ENCODE data around the gene SUSD4. TPM values are rescaled to one million over a fixed set of nuclear protein-coding genes. Genes with fewer than 3 reads are reported as not detected.

SUSD4 gene
- total and polyA plus RNA-seq, 7 experiments from 2014 or later, result 0.10 to 21.5 (median 7.7) TPM

- Histone ChIP-seq H3K27ac (ENCODE audit: low read depth, low read length) (no peak overlapping the region), H3K9me3 (ENCODE audit: control insufficient read depth in 2 of 3, low read length in 3 of 3) (no peaks in the 10 kb centered on the region), H3K4me1 (ENCODE audit: control insufficient read depth in 2 of 2, insufficient read depth in 2 of 2, low read length in 2 of 2) (peaks cover 0 to 5% of the 10 kb centered on the region in 2 donors), H3K27me3 (ENCODE audit: control insufficient read depth in 2 of 2, insufficient read depth in 2 of 2, low read length in 2 of 2) (no peaks in the 10 kb centered on the region), H3K36me3 (ENCODE audit: control insufficient read depth in 2 of 3, insufficient read depth in 3 of 3, low read length in 3 of 3) (no peaks in the 10 kb centered on the region), H3K4me3 (ENCODE audit: low read length) (no peak overlapping the region)
- CTCF ChIA-PET, result interaction anchor here (0.6 kb wide), 1 partner anchor 219 kb away, joined by 3 read pairs; no protein-coding TSS in a partner anchor
- intact Hi-C loops (cut with micrococcal nuclease), result no loop called here
- ATAC-seq (no peak), DNase-seq (no peak)
- Mint-ChIP-seq H3K9me3 (no peaks in the 10 kb centered on the region), H3K4me1 (peaks cover 2 to 25% (median 16%) of the 10 kb centered on the region in 7 donors), H3K36me3 (peaks cover 0 to 3% (median 0%) of the 10 kb centered on the region in 5 donors), H3K4me3 (no peak overlapping the region), H3K27me3 (peaks cover 0 to 2% (median 0%) of the 10 kb centered on the region in 5 donors), H3K27ac (peak overlapping the region in 1 of 9 donors; percentile 51)
- POLR2A ChIA-PET, result interaction anchor here (0.8 to 0.9 kb wide), 2 partner anchors 9 to 14 kb away, joined by 3 to 4 read pairs; partner anchors contain the start of gene SUSD4
These were observed 14.7 kb downstream of the SUSD4 start for GRCh38 chr1:223349241-223349640.

DNA sequence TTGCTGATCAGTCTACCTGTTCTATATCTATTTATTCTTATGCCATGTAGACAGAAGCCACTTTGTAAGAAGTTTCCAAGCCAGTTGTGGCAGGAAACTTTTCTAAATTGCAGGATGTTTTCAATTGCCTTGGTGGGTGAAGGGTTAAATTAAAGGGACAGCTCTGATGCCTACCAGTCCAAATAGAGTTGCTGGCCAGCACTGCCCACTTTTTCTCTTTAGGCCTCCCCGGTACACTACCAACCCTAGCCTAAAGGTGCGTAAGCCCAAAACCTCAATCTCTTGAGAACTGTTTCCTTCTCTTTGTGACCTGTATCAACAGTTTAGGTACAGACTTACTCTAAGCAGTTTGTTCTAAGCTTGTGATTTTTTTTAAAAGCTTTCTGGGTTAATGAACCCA, 15.5 kb downstream of the SUSD4 start:
- DNase-seq (no peak), ATAC-seq (no peak)
- Histone ChIP-seq H3K27me3 (ENCODE audit: control insufficient read depth in 2 of 2, insufficient read depth in 2 of 2, low read length in 2 of 2) (no peaks in the 10 kb centered on the region), H3K4me1 (ENCODE audit: control insufficient read depth in 2 of 2, insufficient read depth in 2 of 2, low read length in 2 of 2) (peaks cover 0 to 5% of the 10 kb centered on the region in 2 donors), H3K9me3 (ENCODE audit: control insufficient read depth in 2 of 3, low read length in 3 of 3) (no peaks in the 10 kb centered on the region), H3K4me3 (ENCODE audit: low read length) (no peak overlapping the region), H3K27ac (ENCODE audit: low read depth, low read length) (no peak overlapping the region), H3K36me3 (ENCODE audit: control insufficient read depth in 2 of 3, insufficient read depth in 3 of 3, low read length in 3 of 3) (no peaks in the 10 kb centered on the region)
- peak overlapping the region in 2 of 9 donors; percentile 5 to 17 for H3K27ac Mint-ChIP-seq
- H3K27me3 Mint-ChIP-seq, result peaks cover 0 to 2% (median 0%) of the 10 kb centered on the region in 5 donors
- H3K4me3 Mint-ChIP-seq, result no peak overlapping the region
- no peaks in the 10 kb centered on the region for H3K9me3 Mint-ChIP-seq
- no peaks in the 10 kb centered on the region for H3K36me3 Mint-ChIP-seq
- ChIA-PET POLR2A (no interaction called here), CTCF (no interaction called here)
- H3K4me1 Mint-ChIP-seq, result peaks cover 2 to 25% (median 14%) of the 10 kb centered on the region in 7 donors
- intact Hi-C loops (cut with micrococcal nuclease), result no loop called here

GRCh38 chr1:223347583-223347982, 16.4 kb downstream of the SUSD4 start:
- ChIA-PET CTCF (no interaction called here), POLR2A (no interaction called here)
- Histone ChIP-seq H3K27ac (ENCODE audit: low read depth, low read length) (no peak overlapping the region), H3K36me3 (ENCODE audit: control insufficient read depth in 2 of 3, insufficient read depth in 3 of 3, low read length in 3 of 3) (no peaks in the 10 kb centered on the region), H3K27me3 (ENCODE audit: control insufficient read depth in 2 of 2, insufficient read depth in 2 of 2, low read length in 2 of 2) (no peaks in the 10 kb centered on the region), H3K9me3 (ENCODE audit: control insufficient read depth in 2 of 3, low read length in 3 of 3) (no peaks in the 10 kb centered on the region), H3K4me1 (ENCODE audit: control insufficient read depth in 2 of 2, insufficient read depth in 2 of 2, low read length in 2 of 2) (peaks cover 0 to 5% of the 10 kb centered on the region in 2 donors), H3K4me3 (ENCODE audit: low read length) (no peak overlapping the region)
- no peaks in the 10 kb centered on the region for H3K27me3 Mint-ChIP-seq
- DNase-seq (no peak), ATAC-seq (no peak)
- no peak overlapping the region for H3K27ac Mint-ChIP-seq
- peaks cover 2 to 25% (median 14%) of the 10 kb centered on the region in 7 donors for H3K4me1 Mint-ChIP-seq
- H3K36me3 Mint-ChIP-seq, result no peaks in the 10 kb centered on the region
- no peak overlapping the region for H3K4me3 Mint-ChIP-seq
- H3K9me3 Mint-ChIP-seq, result no peaks in the 10 kb centered on the region
- intact Hi-C loops (cut with micrococcal nuclease), result no loop called here

- Histone ChIP-seq H3K27me3 (ENCODE audit: control insufficient read depth in 2 of 2, insufficient read depth in 2 of 2, low read length in 2 of 2) (no peaks in the 10 kb centered on the region), H3K36me3 (ENCODE audit: control insufficient read depth in 2 of 3, insufficient read depth in 3 of 3, low read length in 3 of 3) (no peaks in the 10 kb centered on the region), H3K9me3 (ENCODE audit: control insufficient read depth in 2 of 3, low read length in 3 of 3) (no peaks in the 10 kb centered on the region), H3K27ac (ENCODE audit: low read depth, low read length) (no peak overlapping the region), H3K4me1 (ENCODE audit: control insufficient read depth in 2 of 2, insufficient read depth in 2 of 2, low read length in 2 of 2) (peaks cover 0 to 5% of the 10 kb centered on the region in 2 donors), H3K4me3 (ENCODE audit: low read length) (no peak overlapping the region)
- Mint-ChIP-seq H3K36me3 (no peaks in the 10 kb centered on the region), H3K27ac (no peak overlapping the region), H3K4me1 (peaks cover under 1 to 22% (median 14%) of the 10 kb centered on the region in 7 donors), H3K9me3 (no peaks in the 10 kb centered on the region), H3K27me3 (no peaks in the 10 kb centered on the region), H3K4me3 (no peak overlapping the region)
- intact Hi-C loops (cut with micrococcal nuclease), result no loop called here
- ChIA-PET CTCF (no interaction called here), POLR2A (no interaction called here)
- no peak for DNase-seq
- no peak for ATAC-seq
These were observed 17.7 kb downstream of the SUSD4 start for GRCh38 chr1:223346311-223346710.

DNA sequence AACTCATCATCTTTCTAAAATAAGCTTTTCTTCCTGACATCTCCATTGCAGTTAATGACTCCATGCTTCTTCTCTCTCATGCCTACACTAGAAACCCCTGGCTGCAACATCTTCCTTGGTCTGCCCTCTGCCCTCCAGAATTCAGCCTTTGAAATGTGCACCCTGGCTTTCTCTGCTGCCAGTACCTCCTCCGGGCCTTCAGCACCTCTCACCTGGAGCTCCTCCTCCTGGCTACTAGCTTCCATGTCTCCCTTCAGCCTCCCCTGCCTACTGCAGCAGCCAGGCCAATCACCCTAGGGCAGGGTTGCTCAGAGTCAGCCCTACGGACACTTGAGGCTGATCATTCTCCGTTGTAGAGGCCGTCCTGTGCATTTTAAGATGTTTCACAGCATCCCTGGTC, 18.3 kb downstream of the SUSD4 start:
- Histone ChIP-seq H3K27me3 (ENCODE audit: control insufficient read depth in 2 of 2, insufficient read depth in 2 of 2, low read length in 2 of 2) (no peaks in the 10 kb centered on the region), H3K4me3 (ENCODE audit: low read length) (no peak overlapping the region), H3K27ac (ENCODE audit: low read depth, low read length) (no peak overlapping the region), H3K4me1 (ENCODE audit: control insufficient read depth in 2 of 2, insufficient read depth in 2 of 2, low read length in 2 of 2) (peaks cover 0 to 5% of the 10 kb centered on the region in 2 donors), H3K9me3 (ENCODE audit: control insufficient read depth in 2 of 3, low read length in 3 of 3) (no peaks in the 10 kb centered on the region), H3K36me3 (ENCODE audit: control insufficient read depth in 2 of 3, insufficient read depth in 3 of 3, low read length in 3 of 3) (no peaks in the 10 kb centered on the region)
- DNase-seq (no peak), ATAC-seq (no peak)
- CTCF ChIA-PET, result interaction anchor here (1.1 kb wide), 1 partner anchor 212 kb away, joined by 5 read pairs; no protein-coding TSS in a partner anchor
- intact Hi-C loops (cut with micrococcal nuclease), result no loop called here
- Mint-ChIP-seq H3K36me3 (peaks cover 0 to 3% (median 0%) of the 10 kb centered on the region in 5 donors), H3K27ac (no peak overlapping the region), H3K4me3 (no peak overlapping the region), H3K27me3 (peaks cover 0 to 1% (median 0%) of the 10 kb centered on the region in 5 donors), H3K9me3 (no peaks in the 10 kb centered on the region), H3K4me1 (peaks cover 0 to 22% (median 14%) of the 10 kb centered on the region in 7 donors)
- POLR2A ChIA-PET, result no interaction called here

DNA sequence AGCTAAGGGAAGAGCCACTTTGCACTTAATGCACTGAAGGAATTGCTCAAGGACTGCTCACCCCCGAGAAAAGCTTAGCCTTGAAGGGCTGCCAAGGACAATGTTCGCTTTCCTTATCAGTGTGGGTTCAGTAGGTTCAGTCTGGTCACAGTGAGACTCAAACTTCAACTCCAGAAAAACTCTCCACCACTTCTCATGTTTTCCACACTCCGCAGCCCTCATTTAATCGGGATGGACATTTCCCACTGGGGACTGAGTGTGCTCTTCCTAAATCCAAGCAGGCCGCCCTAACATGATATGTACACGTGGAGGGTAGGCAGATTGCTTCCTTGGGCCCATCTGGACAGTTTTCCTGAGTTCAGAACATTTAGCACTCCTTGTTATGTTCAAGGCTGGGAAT, 19.5 kb downstream of the SUSD4 start:
- Mint-ChIP-seq H3K9me3 (no peaks in the 10 kb centered on the region), H3K36me3 (peaks cover 0 to 10% (median 0%) of the 10 kb centered on the region in 5 donors), H3K4me1 (peaks cover 0 to 19% (median 10%) of the 10 kb centered on the region in 7 donors), H3K27me3 (peaks cover 0 to 2% (median 0%) of the 10 kb centered on the region in 5 donors), H3K27ac (no peak overlapping the region), H3K4me3 (no peak overlapping the region)
- Histone ChIP-seq H3K27ac (ENCODE audit: low read depth, low read length) (no peak overlapping the region), H3K4me3 (ENCODE audit: low read length) (no peak overlapping the region), H3K4me1 (ENCODE audit: control insufficient read depth in 2 of 2, insufficient read depth in 2 of 2, low read length in 2 of 2) (peaks cover 0 to 5% of the 10 kb centered on the region in 2 donors), H3K9me3 (ENCODE audit: control insufficient read depth in 2 of 3, low read length in 3 of 3) (no peaks in the 10 kb centered on the region), H3K36me3 (ENCODE audit: control insufficient read depth in 2 of 3, insufficient read depth in 3 of 3, low read length in 3 of 3) (no peaks in the 10 kb centered on the region), H3K27me3 (ENCODE audit: control insufficient read depth in 2 of 2, insufficient read depth in 2 of 2, low read length in 2 of 2) (no peaks in the 10 kb centered on the region)
- no peak for ATAC-seq
- no peak for DNase-seq
- CTCF ChIA-PET, result interaction anchor here (1.0 kb wide), 1 partner anchor 15 kb away, joined by 3 read pairs; no protein-coding TSS in a partner anchor
- intact Hi-C loops (cut with micrococcal nuclease), result no loop called here
- POLR2A ChIA-PET, result no interaction called here

GRCh38 chr1:223343692-223344091, 20.3 kb downstream of the SUSD4 start:
- Mint-ChIP-seq H3K36me3 (peaks cover 0 to 16% (median 0%) of the 10 kb centered on the region in 5 donors), H3K4me1 (peaks cover 0 to 13% (median 8%) of the 10 kb centered on the region in 7 donors), H3K9me3 (no peaks in the 10 kb centered on the region), H3K27ac (no peak overlapping the region), H3K4me3 (no peak overlapping the region), H3K27me3 (peaks cover 0 to 2% (median 0%) of the 10 kb centered on the region in 5 donors)
- Histone ChIP-seq H3K9me3 (ENCODE audit: control insufficient read depth in 2 of 3, low read length in 3 of 3) (no peaks in the 10 kb centered on the region), H3K27me3 (ENCODE audit: control insufficient read depth in 2 of 2, insufficient read depth in 2 of 2, low read length in 2 of 2) (no peaks in the 10 kb centered on the region), H3K36me3 (ENCODE audit: control insufficient read depth in 2 of 3, insufficient read depth in 3 of 3, low read length in 3 of 3) (no peaks in the 10 kb centered on the region), H3K4me1 (ENCODE audit: control insufficient read depth in 2 of 2, insufficient read depth in 2 of 2, low read length in 2 of 2) (peaks cover 0 to 5% of the 10 kb centered on the region in 2 donors), H3K27ac (ENCODE audit: low read depth, low read length) (no peak overlapping the region), H3K4me3 (ENCODE audit: low read length) (no peak overlapping the region)
- ATAC-seq (no peak), DNase-seq (no peak)
- ChIA-PET POLR2A (interaction anchor here (0.6 kb wide), 1 partner anchor 10 kb away, joined by 3 read pairs; no protein-coding TSS in a partner anchor), CTCF (interaction anchor here (0.5 to 1.0 kb wide), 2 partner anchors 15 to 396 kb away, joined by 3 read pairs; no protein-coding TSS in a partner anchor)
- intact Hi-C loops (cut with micrococcal nuclease), result no loop called here

Measured in naive thymus-derived CD4-positive, alpha-beta T cell (primary cell).